ENCODE data around the gene LYAR. TPM values are rescaled to one million over a fixed set of nuclear protein-coding genes. Genes with fewer than 3 reads are reported as not detected.

Gene LYAR
- total and polyA plus RNA-seq, 2 of the 4 experiments (the other 2 are of a cell fraction) = 5.4 to 8.2 TPM

- no peak overlapping the region for H3K18ac ChIP-seq (ENCODE audit: low read depth, low read length)
- no peak for ATAC-seq (ENCODE audit: low read depth)
- no CpG with 5 or more reads among the region's 3 CpGs for WGBS, 2 experiments (ENCODE audit: extremely low coverage in 2 of 2, insufficient read length in 1 of 2)
Observed at GRCh38 chr4:4332529-4332928, 42.6 kb upstream of the LYAR start.

More at GRCh38 chr4:4332529-4332928, 42.6 kb upstream of the LYAR start:
- H3K23ac ChIP-seq (ENCODE audit: low read depth, low read length) = no peak overlapping the region
- H4K20me1 ChIP-seq (ENCODE audit: insufficient read depth, low read length) = peaks cover 2% of the 10 kb centered on the region; the same call in 1 of the 2 replicates
- no peak overlapping the region for H2BK5ac ChIP-seq (ENCODE audit: low read depth, low read length, poor library complexity, severe bottlenecking)
- no peak overlapping the region for H3K4me2 ChIP-seq (ENCODE audit: low read depth, low read length)
- no peaks in the 10 kb centered on the region for H3K4me1 ChIP-seq (ENCODE audit: control insufficient read depth, insufficient read depth, low read length)
- no peak for TF ChIP-seq MAZ (IDR thresholded peaks at IDR 0.05; ENCODE audit: borderline replicate concordance, low read depth, low read length)
- DNase-seq = no peak
- H3K4me3 ChIP-seq (ENCODE audit: insufficient read depth, low read depth, low read length) = no peak overlapping the region
- H4K8ac ChIP-seq (ENCODE audit: low read depth in 2 of 2, low read length in 2 of 2) = no peak overlapping the region
- dilution Hi-C loops (cut with HindIII; ENCODE audit: low sequenced_read_pairs, unreplicated experiment) = no loop called here
- in situ Hi-C loops (cut with MboI; ENCODE audit: low sequenced_read_pairs) = no loop called here
- no peak overlapping the region for H3K27ac ChIP-seq (ENCODE audit: insufficient read depth, low read length)
- H3K4ac ChIP-seq (ENCODE audit: low read depth, low read length) = no peak overlapping the region
- H2BK120ac ChIP-seq (ENCODE audit: low read depth, low read length) = no peak overlapping the region
- H3K27me3 ChIP-seq (ENCODE audit: control insufficient read depth, insufficient read depth, low read length) = peaks cover 5% of the 10 kb centered on the region
- ChIA-PET CTCF (interaction anchor here (3.5 kb wide), 1 partner anchor 73 kb away, joined by 19 read pairs; no protein-coding TSS in a partner anchor), POLR2A (ENCODE audit: unreplicated experiment) (no interaction called here)
- no peaks in the 10 kb centered on the region for H3K9me3 ChIP-seq (ENCODE audit: control insufficient read depth, insufficient read depth, low read length)
- no peak overlapping the region for H2AFZ ChIP-seq (replicated peaks; ENCODE audit: low read length, poor library complexity)
- H2AK9ac ChIP-seq (replicated peaks; ENCODE audit: low read depth, low read length, poor library complexity) = no peak overlapping the region
- H2BK15ac ChIP-seq (ENCODE audit: low read depth, low read length) = no peak overlapping the region
- H3K79me1 ChIP-seq (ENCODE audit: low read depth in 1 of 2, low read length in 2 of 2) = no peaks in the 10 kb centered on the region
- intact Hi-C loops (cut with micrococcal nuclease) = loop anchor here (5.0 kb wide), 1 partner anchor 40 kb away; the partner anchor contains the start of genes LYAR and ZBTB49
- H2BK20ac ChIP-seq (ENCODE audit: low read depth, low read length) = no peak overlapping the region
- H3K36me3 ChIP-seq (ENCODE audit: control insufficient read depth, insufficient read depth, low read length) = no peaks in the 10 kb centered on the region
- no peak overlapping the region for H3K14ac ChIP-seq (replicated peaks; ENCODE audit: low read depth, low read length)
- H2AK5ac ChIP-seq (ENCODE audit: low read depth, low read length) = no peak overlapping the region
- no peak overlapping the region for H4K5ac ChIP-seq (ENCODE audit: low read depth, low read length)
- BruUV-seq (replicated peaks) = no TSS peak
- H3K9me1 ChIP-seq (ENCODE audit: insufficient read depth, low read length) = 0 out of 2 replicates have a peak, but pooled peaks cover 3% of the 10 kb centered on the region
- no peak overlapping the region for H3K56ac ChIP-seq (ENCODE audit: extremely low read depth, insufficient read depth, low read length)
- H3K9ac ChIP-seq (ENCODE audit: low read depth, low read length) = no peak overlapping the region
- no peak overlapping the region for H4K91ac ChIP-seq (ENCODE audit: insufficient read depth, low read depth, low read length)
